Choroid plexus epithelial cell (primary cell): Measurements from ENCODE around the gene TPCN2.

Experiments
- DNase-seq: peaks from one replicate; pipeline ENCODE4 v3.0.0-alpha.2; 2010; ENCODE audit warnings: low read depth
- H3K4me3 ChIP-seq: 2 replicates; pipeline ENCODE4 v1.5.1; 2011; ENCODE audit warnings: low read depth, mild to moderate bottlenecking, control low read depth, low read length, moderate library complexity
- CTCF ChIP-seq: conservative IDR thresholded peaks from 2 replicates; pipeline ENCODE4 v1.5.1; 2011; ENCODE audit warnings: low read depth, mild to moderate bottlenecking, control low read depth, inconsistent platforms, low read length, moderate library complexity

Gene TPCN2

GRCh38 chr11:69126286-69126685 is 77.6 kb downstream of the TPCN2 start:
- no peak for TF ChIP-seq CTCF
- H3K4me3 ChIP-seq: no peak overlapping the region
- no peak for DNase-seq

- no peak for DNase-seq
- H3K4me3 ChIP-seq: no peak overlapping the region
- no peak for TF ChIP-seq CTCF
Measured at GRCh38 chr11:69127081-69127850, 78.5 kb downstream of the TPCN2 start.

GRCh38 chr11:69127884-69128283 is 79.2 kb downstream of the TPCN2 start:
- H3K4me3 ChIP-seq: no peak overlapping the region
- TF ChIP-seq CTCF: no peak
- no peak for DNase-seq

GRCh38 chr11:69129053-69129452 is 80.3 kb downstream of the TPCN2 start:
- no peak for DNase-seq
- H3K4me3 ChIP-seq: no peak overlapping the region
- TF ChIP-seq CTCF: no peak

- TF ChIP-seq CTCF: no peak
- no peak overlapping the region for H3K4me3 ChIP-seq
- no peak for DNase-seq
Measured at GRCh38 chr11:69129647-69130046, 80.9 kb downstream of the TPCN2 start.

- DNase-seq: peak; percentile 17
- H3K4me3 ChIP-seq: no peak overlapping the region
- TF ChIP-seq CTCF: no peak
Measured at GRCh38 chr11:69130654-69131053, 81.9 kb downstream of the TPCN2 start.

- H3K4me3 ChIP-seq: no peak overlapping the region
- DNase-seq: no peak
- TF ChIP-seq CTCF: no peak
Measured at GRCh38 chr11:69131121-69131566, 82.4 kb downstream of the TPCN2 start.
